Tibial nerve (tissue), 4 donors: ENCODE data around the gene CEP76.

Experiments used
- EP300 ChIP-seq, 2 donors: sonication (generic); formaldehyde crosslinking; IDR thresholded peaks; one replicate each; pipeline ENCODE4 v1.6.1; 2017; ENCODE audit warnings: antibody characterized with exemption in 2 of 2, mild to moderate bottlenecking in 1 of 2
- POLR2A ChIP-seq, 2 donors: fragments of 450-650 bp; IDR thresholded peaks; one replicate each; pipeline ENCODE4 v1.6.1; 2017; ENCODE audit warnings: antibody characterized with exemption in 2 of 2, mild to moderate bottlenecking in 2 of 2, moderate library complexity in 2 of 2
- TF ChIP-seq, protein P1 (sequence below), 5 experiments: fragments of 200-600 bp in 3 of 5; fragments of 450-650 bp in 2 of 5; sonication (generic) in 3 of 5; IDR thresholded peaks; one replicate each; pipeline ENCODE4 v1.5.1; 2016 to 2019; ENCODE audit warnings: antibody characterized with exemption in 5 of 5, mild to moderate bottlenecking in 3 of 5, moderate library complexity in 2 of 5

DNA sequence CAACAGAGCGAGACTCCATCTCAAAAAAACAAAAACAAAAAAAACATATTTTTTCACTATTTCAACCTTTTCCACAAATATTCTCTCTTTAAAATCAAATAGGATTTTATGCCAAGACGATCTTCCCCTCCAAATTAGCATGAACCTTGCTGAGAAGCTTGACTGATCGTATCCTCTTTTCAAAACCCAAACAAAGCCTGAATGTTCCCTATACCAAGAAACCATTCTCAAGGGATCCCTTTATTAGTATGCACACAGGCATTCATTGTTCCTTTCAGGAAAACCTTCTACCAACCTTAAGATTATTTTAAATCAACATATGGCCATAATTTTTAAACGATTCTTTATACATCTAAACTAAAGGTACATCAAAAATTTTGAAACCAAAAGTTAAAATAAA lies 50.9 kb downstream of the CEP76 start:
- TF ChIP-seq, protein P1, sequence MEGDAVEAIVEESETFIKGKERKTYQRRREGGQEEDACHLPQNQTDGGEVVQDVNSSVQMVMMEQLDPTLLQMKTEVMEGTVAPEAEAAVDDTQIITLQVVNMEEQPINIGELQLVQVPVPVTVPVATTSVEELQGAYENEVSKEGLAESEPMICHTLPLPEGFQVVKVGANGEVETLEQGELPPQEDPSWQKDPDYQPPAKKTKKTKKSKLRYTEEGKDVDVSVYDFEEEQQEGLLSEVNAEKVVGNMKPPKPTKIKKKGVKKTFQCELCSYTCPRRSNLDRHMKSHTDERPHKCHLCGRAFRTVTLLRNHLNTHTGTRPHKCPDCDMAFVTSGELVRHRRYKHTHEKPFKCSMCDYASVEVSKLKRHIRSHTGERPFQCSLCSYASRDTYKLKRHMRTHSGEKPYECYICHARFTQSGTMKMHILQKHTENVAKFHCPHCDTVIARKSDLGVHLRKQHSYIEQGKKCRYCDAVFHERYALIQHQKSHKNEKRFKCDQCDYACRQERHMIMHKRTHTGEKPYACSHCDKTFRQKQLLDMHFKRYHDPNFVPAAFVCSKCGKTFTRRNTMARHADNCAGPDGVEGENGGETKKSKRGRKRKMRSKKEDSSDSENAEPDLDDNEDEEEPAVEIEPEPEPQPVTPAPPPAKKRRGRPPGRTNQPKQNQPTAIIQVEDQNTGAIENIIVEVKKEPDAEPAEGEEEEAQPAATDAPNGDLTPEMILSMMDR (IDR thresholded peaks at IDR 0.05), result no peak
- TF ChIP-seq EP300 (IDR thresholded peaks at IDR 0.05) (no peak), POLR2A (IDR thresholded peaks at IDR 0.05) (no peak)
